ENCODE data around the gene NDUFA11.
A peak's percentile ranks its signal among the peaks of the same experiment; 100 is the strongest.

Gene NDUFA11

DNA sequence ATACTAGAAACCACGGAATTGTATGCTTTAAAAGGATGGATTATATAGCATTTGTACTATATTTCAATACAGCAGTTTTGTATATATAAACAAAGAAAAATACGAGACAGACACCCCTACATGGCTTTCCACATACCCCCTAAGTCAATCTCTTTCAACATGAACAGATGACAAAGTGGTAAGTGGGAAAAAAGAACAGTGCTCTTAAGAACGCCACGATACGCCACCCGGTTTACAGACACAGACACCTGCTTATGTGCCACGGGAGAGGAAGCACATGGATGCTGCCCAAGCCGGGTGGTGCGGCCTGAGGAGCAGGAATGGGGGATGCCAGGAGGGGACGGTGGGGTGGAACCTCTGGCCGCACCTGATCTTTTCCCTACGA lies 18.6 kb upstream of the NDUFA11 start:
- Mint-ChIP-seq H3K27ac (peak overlapping the region; percentile 65), H3K9me3 (no peaks in the 10 kb centered on the region), H3K4me1 (no peaks in the 10 kb centered on the region), H3K36me3 (ENCODE audit: low read depth) (peaks cover 24% of the 10 kb centered on the region), H3K27me3 (no peaks in the 10 kb centered on the region), H3K4me3 (no peak overlapping the region)
- DNase-seq = no peak
- ATAC-seq = no peak

DNA sequence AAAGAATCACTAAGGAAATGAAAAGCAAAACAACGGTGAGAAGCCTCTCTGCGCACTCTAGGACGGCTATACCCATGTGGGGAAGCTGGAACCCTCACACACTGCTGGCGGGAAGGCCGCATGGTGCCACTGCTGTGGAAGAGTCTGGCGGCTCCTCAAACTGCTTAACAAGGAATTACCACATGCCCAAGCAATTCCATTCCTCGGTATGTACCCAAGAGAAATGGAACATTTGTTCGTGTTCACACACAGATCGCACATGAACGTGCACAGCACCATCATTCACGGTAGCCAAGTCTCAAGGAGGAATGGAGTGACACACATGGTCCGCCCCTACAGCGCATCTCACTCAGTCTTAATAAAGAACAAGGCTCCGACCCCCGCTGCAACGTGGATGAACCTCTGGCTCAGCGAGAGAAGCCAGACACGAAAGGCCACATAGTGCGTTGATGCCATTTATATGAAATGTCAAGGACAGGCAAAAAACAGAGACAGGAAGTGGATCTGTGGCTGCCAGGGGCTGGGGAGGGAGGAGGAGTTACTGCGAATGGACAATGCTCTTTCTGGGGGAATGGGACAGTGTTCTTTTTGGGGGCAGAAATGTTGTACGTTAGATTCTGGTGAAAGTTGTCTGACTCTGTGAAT lies 18.0 kb upstream of the NDUFA11 start:
- peak overlapping the region; percentile 65 for H3K27ac Mint-ChIP-seq

DNA sequence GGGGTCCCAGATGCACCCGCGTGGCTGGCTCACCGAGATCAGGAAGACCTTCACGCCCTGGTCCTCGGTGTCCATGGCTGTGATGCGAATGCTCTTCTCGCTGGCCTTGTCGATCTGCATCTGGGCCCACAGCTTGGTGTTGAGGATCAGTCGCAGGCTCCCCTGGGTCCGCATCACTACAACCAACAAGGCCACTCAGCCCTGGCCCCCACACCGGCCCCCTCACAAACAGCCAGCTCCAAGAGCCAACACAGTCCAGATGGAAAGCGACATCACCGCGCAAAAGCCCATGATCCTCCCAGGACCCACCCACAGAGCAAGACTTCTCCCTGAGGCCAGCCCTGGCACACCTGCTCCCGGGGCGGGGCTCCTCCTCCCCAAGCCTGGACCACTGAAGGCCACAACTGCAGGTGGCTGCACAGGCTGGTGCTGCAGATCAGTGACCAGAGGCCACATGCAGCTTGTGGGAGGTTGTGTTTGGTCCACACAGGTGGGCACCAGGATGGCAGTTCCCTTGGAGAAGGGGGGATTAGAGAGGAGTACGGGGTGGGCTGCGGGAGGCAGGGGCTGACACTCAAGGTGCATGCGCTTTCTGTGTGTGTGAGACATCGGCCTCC lies 15.0 kb upstream of the NDUFA11 start:
- H3K4me3 Mint-ChIP-seq = no peak overlapping the region
- DNase-seq = no peak
- H3K9me3 Mint-ChIP-seq = no peaks in the 10 kb centered on the region
- H3K27me3 Mint-ChIP-seq = no peaks in the 10 kb centered on the region
- ATAC-seq = no peak
- H3K27ac Mint-ChIP-seq = no peak overlapping the region
- peaks cover 20% of the 10 kb centered on the region for H3K36me3 Mint-ChIP-seq (ENCODE audit: low read depth)
- H3K4me1 Mint-ChIP-seq = no peaks in the 10 kb centered on the region

More for the DNA sequence above, 18.0 kb upstream of the NDUFA11 start:
- H3K4me1 Mint-ChIP-seq = no peaks in the 10 kb centered on the region
- H3K27me3 Mint-ChIP-seq = no peaks in the 10 kb centered on the region
- H3K9me3 Mint-ChIP-seq = no peaks in the 10 kb centered on the region
- no peak overlapping the region for H3K4me3 Mint-ChIP-seq
- DNase-seq (no peak), ATAC-seq (no peak)
- peaks cover 21% of the 10 kb centered on the region for H3K36me3 Mint-ChIP-seq (ENCODE audit: low read depth)

DNA sequence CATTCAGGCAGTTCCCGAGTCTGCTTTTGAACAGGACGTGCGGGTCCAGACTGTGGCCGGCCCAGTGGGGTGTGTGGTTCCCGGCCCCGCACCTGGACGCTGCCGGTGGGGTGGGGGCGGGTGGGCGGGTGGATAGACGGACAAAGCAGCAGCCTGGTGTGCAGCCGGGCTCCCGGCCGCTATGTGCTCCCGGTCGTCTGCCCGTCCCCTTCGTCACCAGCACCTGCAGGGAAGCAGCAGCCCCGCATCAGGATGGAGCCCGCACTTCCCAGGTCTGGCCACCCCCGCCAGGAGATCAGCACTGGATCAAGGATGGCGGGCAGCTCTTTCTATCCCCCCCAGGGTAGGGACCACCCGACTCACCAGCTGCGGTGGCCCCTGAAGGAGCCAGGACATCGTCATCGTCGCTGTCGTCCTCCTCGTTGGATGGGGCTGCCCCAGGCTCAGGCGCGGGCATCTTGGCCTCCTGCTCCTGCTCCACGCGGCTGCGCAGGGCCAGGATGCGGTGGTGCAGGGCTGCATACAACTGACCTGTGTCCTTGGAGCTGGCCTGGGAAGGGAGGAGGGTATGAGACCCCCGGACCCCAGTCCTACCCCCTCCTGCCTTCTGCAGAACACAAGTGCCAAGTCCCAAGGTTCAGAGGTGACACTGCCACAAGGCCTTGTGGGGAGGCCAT lies 14.0 kb upstream of the NDUFA11 start:
- DNase-seq (no peak), ATAC-seq (no peak)
- Mint-ChIP-seq H3K36me3 (ENCODE audit: low read depth) (peaks cover 15% of the 10 kb centered on the region), H3K4me3 (no peak overlapping the region), H3K9me3 (no peaks in the 10 kb centered on the region), H3K27ac (no peak overlapping the region), H3K4me1 (no peaks in the 10 kb centered on the region), H3K27me3 (no peaks in the 10 kb centered on the region)

DNA sequence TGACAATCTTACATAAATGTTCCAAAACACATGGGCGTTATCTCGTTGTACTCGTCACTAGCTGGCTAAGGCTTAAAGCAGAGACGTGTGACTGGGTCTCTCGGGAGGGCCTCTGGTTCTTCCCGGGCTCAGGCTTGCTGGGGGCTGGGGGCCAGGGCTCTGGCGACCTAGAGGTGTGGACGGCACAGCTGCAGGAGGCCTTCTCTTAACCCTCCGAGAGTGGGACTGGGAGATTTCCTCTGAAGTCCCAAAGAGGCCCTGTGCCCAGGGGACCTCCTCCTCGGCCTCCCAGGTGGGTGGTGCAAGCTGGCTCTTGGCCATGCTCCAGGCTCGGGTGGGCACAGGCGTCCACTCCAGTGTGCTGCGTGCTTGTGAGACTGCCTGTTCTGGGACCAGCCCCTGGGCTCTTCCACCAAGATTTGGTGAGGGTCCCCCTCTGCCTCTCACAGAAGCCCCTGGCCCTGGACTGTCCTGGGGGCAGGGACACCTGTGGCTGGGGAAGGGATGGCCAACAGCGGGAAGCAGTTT lies 12.7 kb upstream of the NDUFA11 start:
- no peak overlapping the region for H3K27ac Mint-ChIP-seq
- no peaks in the 10 kb centered on the region for H3K9me3 Mint-ChIP-seq
- DNase-seq = no peak
- no peaks in the 10 kb centered on the region for H3K27me3 Mint-ChIP-seq
- H3K4me3 Mint-ChIP-seq = no peak overlapping the region
- H3K4me1 Mint-ChIP-seq = no peaks in the 10 kb centered on the region
- peaks cover 8% of the 10 kb centered on the region for H3K36me3 Mint-ChIP-seq (ENCODE audit: low read depth)
- no peak for ATAC-seq

DNA sequence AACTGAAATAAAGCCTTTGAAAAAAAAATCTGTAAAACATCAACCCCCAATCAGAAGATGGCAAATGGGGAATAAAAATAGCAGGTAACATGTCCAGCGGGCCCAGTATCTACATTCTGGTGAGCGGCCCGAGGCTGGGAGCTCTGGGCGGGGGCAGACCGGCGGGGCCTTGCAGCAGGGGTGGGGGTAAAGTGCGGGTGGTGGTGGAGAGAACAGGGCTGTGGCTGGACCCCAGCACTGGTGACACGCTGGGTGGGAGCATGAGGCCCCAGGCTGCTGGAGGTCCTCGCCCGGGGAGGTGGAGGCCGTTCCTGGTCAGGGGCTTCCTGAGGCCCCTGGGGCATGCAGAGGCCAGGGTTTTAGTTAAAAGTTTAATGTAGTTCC lies 12.2 kb upstream of the NDUFA11 start:
- H3K4me1 Mint-ChIP-seq = no peaks in the 10 kb centered on the region
- no peak for ATAC-seq
- no peak overlapping the region for H3K27ac Mint-ChIP-seq
- H3K36me3 Mint-ChIP-seq (ENCODE audit: low read depth) = peaks cover 8% of the 10 kb centered on the region
- H3K4me3 Mint-ChIP-seq = no peak overlapping the region
- DNase-seq = no peak
- no peaks in the 10 kb centered on the region for H3K27me3 Mint-ChIP-seq
- no peaks in the 10 kb centered on the region for H3K9me3 Mint-ChIP-seq

DNA sequence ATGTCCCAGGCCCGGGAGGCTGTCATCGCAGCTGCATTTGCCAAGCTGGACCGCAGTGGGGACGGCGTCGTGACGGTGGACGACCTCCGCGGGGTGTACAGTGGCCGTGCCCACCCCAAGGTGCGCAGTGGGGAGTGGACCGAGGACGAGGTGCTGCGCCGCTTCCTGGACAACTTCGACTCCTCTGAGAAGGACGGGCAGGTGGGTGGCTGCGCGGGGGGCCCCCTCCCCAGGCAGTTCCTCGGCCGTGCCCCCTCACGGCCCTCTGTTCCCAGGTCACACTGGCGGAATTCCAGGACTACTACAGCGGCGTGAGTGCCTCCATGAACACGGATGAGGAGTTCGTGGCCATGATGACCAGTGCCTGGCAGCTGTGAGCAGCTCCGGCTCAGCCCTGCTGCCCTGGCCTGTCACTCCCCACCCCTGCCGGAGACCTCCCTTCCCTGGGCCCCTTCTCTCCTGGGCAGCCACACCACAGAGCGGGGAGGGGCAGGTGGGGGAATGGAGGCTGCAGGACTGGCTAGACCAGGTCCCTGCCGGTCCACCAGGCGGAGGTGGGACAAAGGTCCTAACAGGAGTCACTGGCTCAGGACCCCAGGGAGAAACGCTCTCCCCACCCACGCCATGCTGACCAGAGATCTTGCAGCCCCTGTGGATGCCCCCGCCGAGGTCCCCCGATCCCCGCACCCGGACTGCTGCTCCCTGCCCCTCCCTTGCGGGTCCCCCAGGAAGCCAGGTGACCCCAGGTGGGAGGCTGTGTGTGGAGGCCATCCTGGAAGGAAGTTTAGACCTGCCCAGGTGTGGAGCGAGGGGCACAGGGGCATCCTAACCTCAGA lies 11.6 kb upstream of the NDUFA11 start:
- no peak for ATAC-seq
- Mint-ChIP-seq H3K4me3 (no peak overlapping the region), H3K4me1 (no peaks in the 10 kb centered on the region), H3K27me3 (no peaks in the 10 kb centered on the region), H3K36me3 (ENCODE audit: low read depth) (peaks cover 8% of the 10 kb centered on the region), H3K9me3 (no peaks in the 10 kb centered on the region), H3K27ac (no peak overlapping the region)
- DNase-seq = no peak

DNA sequence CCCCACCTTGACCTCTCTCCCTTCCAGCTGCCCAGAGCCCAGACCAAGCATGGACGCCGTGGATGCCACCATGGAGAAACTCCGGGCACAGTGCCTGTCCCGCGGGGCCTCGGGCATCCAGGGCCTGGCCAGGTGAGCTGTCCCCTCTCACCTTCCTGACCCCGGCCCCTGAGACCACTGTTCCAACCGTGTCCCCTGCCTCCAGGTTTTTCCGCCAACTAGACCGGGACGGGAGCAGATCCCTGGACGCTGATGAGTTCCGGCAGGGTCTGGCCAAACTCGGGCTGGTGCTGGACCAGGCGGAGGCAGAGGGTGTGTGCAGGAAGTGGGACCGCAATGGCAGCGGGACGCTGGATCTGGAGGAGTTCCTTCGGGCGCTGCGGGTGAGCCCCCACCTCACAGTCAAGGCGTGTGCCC lies 10.8 kb upstream of the NDUFA11 start:
- ATAC-seq (no peak), DNase-seq (no peak)
- no peak overlapping the region for H3K4me3 Mint-ChIP-seq
- no peaks in the 10 kb centered on the region for H3K4me1 Mint-ChIP-seq
- H3K36me3 Mint-ChIP-seq (ENCODE audit: low read depth) = peaks cover 5% of the 10 kb centered on the region
- no peaks in the 10 kb centered on the region for H3K27me3 Mint-ChIP-seq
- H3K27ac Mint-ChIP-seq = no peak overlapping the region
- H3K9me3 Mint-ChIP-seq = no peaks in the 10 kb centered on the region

DNA sequence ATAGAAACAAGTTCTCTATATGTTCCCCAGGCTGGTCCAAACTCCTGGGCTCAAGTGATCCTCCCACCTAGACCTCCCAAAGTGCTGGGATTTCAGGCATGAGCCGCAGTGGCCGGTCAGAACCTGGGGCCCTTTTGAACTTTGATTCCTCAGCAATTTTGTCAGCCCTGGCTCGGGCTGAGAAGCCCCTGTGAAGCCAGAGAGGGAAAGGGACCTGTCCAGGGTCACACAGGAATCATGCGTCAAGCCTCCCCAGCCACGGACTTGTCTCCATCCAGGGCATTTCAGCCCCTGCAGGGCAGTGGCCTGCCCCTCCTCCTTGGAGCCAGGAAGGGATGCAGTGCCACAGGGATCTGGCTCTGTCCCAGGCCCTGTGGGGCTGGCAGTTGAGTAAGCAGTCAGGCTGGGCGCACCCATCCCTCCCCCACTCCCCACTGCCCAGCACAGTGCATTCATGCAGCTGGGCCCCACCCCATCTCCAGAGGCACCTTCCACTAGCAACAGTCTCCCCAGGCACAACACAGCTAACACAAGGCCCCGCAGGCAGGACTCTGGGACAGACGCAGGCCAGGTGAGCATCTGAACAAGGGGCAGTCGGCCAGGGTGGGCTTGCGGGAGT lies 10.3 kb upstream of the NDUFA11 start, which contains the start of gene CAPS:
Gene CAPS (plus strand): TSS at position 516 of the 619 bp plus-strand sequence. CDS start 153 bp downstream, outside the sequence.
- Mint-ChIP-seq H3K4me1 (no peaks in the 10 kb centered on the region), H3K9me3 (no peaks in the 10 kb centered on the region), H3K4me3 (no peak within 1 kb of the TSS), H3K36me3 (ENCODE audit: low read depth) (peaks cover 5% of the 10 kb centered on the region), H3K27me3 (no peaks in the 10 kb centered on the region), H3K27ac (no peak within 1 kb of the TSS)
- DNase-seq = no peak
- no peak for ATAC-seq

DNA sequence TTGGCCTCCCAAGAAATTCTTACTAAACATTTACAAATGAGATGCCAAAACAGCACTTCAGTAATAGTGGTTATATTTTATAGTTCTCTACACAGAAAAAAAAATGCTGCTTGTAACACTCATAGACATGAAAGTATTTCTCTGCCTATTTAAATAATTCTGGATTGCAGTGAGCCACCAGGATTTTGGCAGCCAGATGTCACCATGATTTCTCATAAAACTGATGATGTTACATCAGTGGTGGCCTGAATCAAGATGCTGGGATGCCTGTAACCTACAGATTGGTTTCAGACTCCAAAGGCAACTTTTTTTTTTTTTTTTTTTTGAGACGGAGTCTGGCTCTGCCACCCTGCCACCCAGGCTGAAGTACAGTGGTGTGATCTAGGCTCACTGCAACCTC lies 7.8 kb upstream of the NDUFA11 start:
- H3K4me3 Mint-ChIP-seq = no peak overlapping the region
- no peak for ATAC-seq
- H3K27ac Mint-ChIP-seq = no peak overlapping the region
- H3K36me3 Mint-ChIP-seq (ENCODE audit: low read depth) = peaks cover 9% of the 10 kb centered on the region
- no peaks in the 10 kb centered on the region for H3K9me3 Mint-ChIP-seq
- peaks cover 17% of the 10 kb centered on the region for H3K4me1 Mint-ChIP-seq
- H3K27me3 Mint-ChIP-seq = no peaks in the 10 kb centered on the region
- no peak for DNase-seq

DNA sequence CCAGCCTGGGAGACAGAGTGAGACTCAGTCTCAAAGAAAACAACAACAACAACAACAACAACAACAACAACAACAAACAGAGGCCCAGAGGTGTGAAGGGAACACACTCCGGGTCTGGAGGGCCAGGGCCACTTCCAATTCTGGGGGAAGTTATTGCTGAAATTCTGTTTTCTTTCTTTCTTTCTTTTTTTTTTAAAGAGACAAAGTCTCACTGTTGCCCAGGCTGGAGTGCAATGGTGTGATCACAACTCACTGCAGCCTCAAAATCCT lies 7.0 kb upstream of the NDUFA11 start:
- Mint-ChIP-seq H3K36me3 (ENCODE audit: low read depth) (peaks cover 7% of the 10 kb centered on the region), H3K4me1 (peaks cover 24% of the 10 kb centered on the region), H3K9me3 (no peaks in the 10 kb centered on the region), H3K27me3 (no peaks in the 10 kb centered on the region), H3K27ac (no peak overlapping the region), H3K4me3 (no peak overlapping the region)
- DNase-seq = no peak
- no peak for ATAC-seq

DNA sequence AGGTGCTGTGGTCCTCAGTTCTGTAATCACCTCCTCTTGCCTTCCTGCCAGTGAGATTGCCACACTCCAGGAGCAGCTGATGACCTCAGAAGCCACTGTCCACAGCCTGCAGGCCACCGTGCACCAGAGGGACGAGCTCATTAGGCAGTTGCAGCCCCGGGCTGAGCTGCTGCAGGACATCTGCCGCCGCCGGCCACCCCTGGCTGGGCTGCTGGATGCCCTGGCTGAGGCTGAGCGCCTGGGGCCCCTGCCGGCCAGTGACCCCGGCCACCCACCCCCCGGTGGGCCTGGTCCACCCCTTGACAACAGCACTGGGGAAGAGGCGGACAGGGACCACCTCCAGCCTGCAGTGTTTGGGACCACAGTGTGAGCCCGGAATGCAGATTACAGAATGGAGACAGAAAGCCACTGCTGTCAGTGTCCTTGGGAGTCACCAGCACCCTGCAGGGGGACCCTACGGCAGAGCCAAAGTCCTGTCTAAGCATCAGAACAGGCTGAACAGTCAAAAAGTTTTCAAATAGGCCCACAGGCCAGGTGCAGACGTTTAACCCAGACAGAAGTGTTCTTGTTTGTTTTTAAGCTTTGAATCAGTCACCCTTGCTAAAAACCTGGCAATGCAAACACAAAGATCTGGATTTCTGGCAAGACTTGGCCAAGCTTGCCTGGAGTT lies 5.3 kb upstream of the NDUFA11 start:
- peaks cover 7% of the 10 kb centered on the region for H3K36me3 Mint-ChIP-seq (ENCODE audit: low read depth)
- DNase-seq (no peak), ATAC-seq (no peak)
- no peaks in the 10 kb centered on the region for H3K27me3 Mint-ChIP-seq
- peaks cover 31% of the 10 kb centered on the region for H3K4me1 Mint-ChIP-seq
- no peak overlapping the region for H3K4me3 Mint-ChIP-seq
- no peak overlapping the region for H3K27ac Mint-ChIP-seq
- H3K9me3 Mint-ChIP-seq = no peaks in the 10 kb centered on the region

DNA sequence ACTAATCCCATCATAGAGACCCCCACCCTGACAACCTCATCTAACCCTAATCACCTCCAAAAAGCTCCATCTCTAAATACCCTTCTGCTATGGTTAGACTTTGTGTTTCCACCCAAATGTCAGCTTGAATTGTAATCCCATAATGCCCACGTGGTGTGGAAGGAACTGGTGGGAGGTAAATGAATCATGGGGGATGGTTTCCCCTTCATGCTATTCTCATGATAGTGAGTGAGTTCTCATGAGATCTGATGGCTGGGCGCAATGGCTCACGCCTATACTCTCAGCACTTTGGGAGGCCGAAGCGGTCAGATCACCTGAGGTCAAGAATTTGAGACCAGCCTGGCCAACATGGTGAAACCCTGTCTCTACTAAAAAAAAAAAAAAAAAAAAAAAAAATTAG lies 3.7 kb upstream of the NDUFA11 start:
- ATAC-seq = no peak
- Mint-ChIP-seq H3K27me3 (no peaks in the 10 kb centered on the region), H3K27ac (peak overlapping the region; percentile 87), H3K4me3 (peak overlapping the region; percentile 42), H3K9me3 (no peaks in the 10 kb centered on the region), H3K36me3 (ENCODE audit: low read depth) (peaks cover 10% of the 10 kb centered on the region), H3K4me1 (peaks cover 42% of the 10 kb centered on the region)
- peak; percentile 21 for DNase-seq

Data from activated naive CD8-positive, alpha-beta T cell treated with anti-CD3 and anti-CD28 coated beads, Interleukin-2, amount 50 U/mL, for 24 hours (primary cell).